Esophagus squamous epithelium (tissue), 5 donors: ENCODE results near the gene MVB12B. TPM values are rescaled to one million over a fixed set of nuclear protein-coding genes. Genes with fewer than 3 reads are reported as not detected.

Experiments used
- DNase-seq: peaks from one replicate; lab custom pipeline; 2025; lab: John Stamatoyannopoulos, UW
- H3K27ac ChIP-seq, 4 donors: fragments of 200-600 bp; sonication (generic); one replicate each; pipeline ENCODE4 v1.5.1; 2016 to 2019; ENCODE audit warnings: mild to moderate bottlenecking in 1 of 4
- H3K27me3 ChIP-seq, 4 donors: fragments of 200-600 bp; sonication (generic); 1 replicate in 3 of 4; 2 replicates in 1 of 4; pipeline versions ENCODE4 v1.5.1 to v1.6.0; 2017 to 2021; ENCODE audit warnings: antibody characterized with exemption in 1 of 4
- H3K36me3 ChIP-seq, 3 donors: fragments of 200-600 bp; sonication (generic); one replicate each; pipeline ENCODE4 v1.5.1; 2016 to 2019
- H3K4me1 ChIP-seq, 3 donors: fragments of 200-600 bp; sonication (generic); one replicate each; pipeline ENCODE4 v1.5.1; 2017 to 2019
- H3K4me3 ChIP-seq, 4 donors: fragments of 200-600 bp; sonication (generic); 1 replicate in 3 of 4; 2 replicates in 1 of 4; pipeline ENCODE4 v1.5.1; 2016 to 2019; ENCODE audit warnings: mild to moderate bottlenecking in 2 of 4, moderate library complexity in 1 of 4
- H3K9me3 ChIP-seq, 3 donors: fragments of 200-600 bp; sonication (generic); one replicate each; pipeline ENCODE4 v1.5.1; 2016 to 2019
- CTCF ChIP-seq, 6 experiments: fragments of 450-650 bp in 4 of 6; fragments of 200-600 bp in 2 of 6; sonication (generic) in 2 of 6; IDR thresholded peaks; one replicate each; pipeline ENCODE4 v1.5.1; 2016 to 2019; ENCODE audit warnings: antibody characterized with exemption in 6 of 6, mild to moderate bottlenecking in 4 of 6, moderate library complexity in 4 of 6
- POLR2A ChIP-seq, 4 donors: fragments of 450-650 bp; IDR thresholded peaks; one replicate each; pipeline ENCODE4 v1.6.1; 2017; ENCODE audit warnings: antibody characterized with exemption in 4 of 4, mild to moderate bottlenecking in 4 of 4, moderate library complexity in 3 of 4
- WGBS, 2 donors: methylation state at CpG; one replicate each; pipeline ENCODE4 v1.1.5; 2018; 5-methylcytosine and 5-hydroxymethylcytosine counted together
- intact Hi-C: fragments of 100-400 bp; cut with DNase I; formaldehyde crosslinking; loops from one replicate; pipeline ENCODE4 v1.15.0; 2022
- total RNA-seq, 4 donors: library from RNA; depleted of rRNA; stranded (reverse); fragments of >200 nt; gene quantifications; one replicate each; pipeline ENCODE4 v1.1.0, GENCODE V29; 2016
- donor health status: DM: yes; HTN: yes; CAD: no.

Gene MVB12B
- total RNA-seq, 4 donors from 2014 or later = 3.2 to 13.2 (median 5.3) TPM

- no peak for TF ChIP-seq CTCF (IDR thresholded peaks at IDR 0.05)
- no peak for TF ChIP-seq POLR2A (IDR thresholded peaks at IDR 0.05)
- intact Hi-C loops = no loop called here
- Histone ChIP-seq H3K36me3 (peaks cover 0 to 51% (median 0%) of the 10 kb centered on the region in 3 donors), H3K4me3 (no peak overlapping the region), H3K27me3 (no peaks in the 10 kb centered on the region), H3K27ac (no peak overlapping the region), H3K9me3 (no peaks in the 10 kb centered on the region), H3K4me1 (peaks cover 0 to 15% (median 0%) of the 10 kb centered on the region in 3 donors)
- 85 to 87% methylated on average over 7 to 8 of the region's 8 CpGs for WGBS, 2 donors
- DNase-seq = no peak
These were observed 97.9 kb downstream of the MVB12B start for GRCh38 chr9:126424511-126424910.

- Histone ChIP-seq H3K27me3 (no peaks in the 10 kb centered on the region), H3K4me3 (no peak overlapping the region), H3K27ac (no peak overlapping the region), H3K4me1 (no peaks in the 10 kb centered on the region), H3K9me3 (no peaks in the 10 kb centered on the region), H3K36me3 (peaks cover 0 to 42% (median 0%) of the 10 kb centered on the region in 3 donors)
- intact Hi-C loops = no loop called here
- WGBS, 2 donors = 71 to 89% methylated on average over 5 to 8 of the region's 9 CpGs
- TF ChIP-seq POLR2A (IDR thresholded peaks at IDR 0.05) (no peak), CTCF (IDR thresholded peaks at IDR 0.05) (no peak)
- no peak for DNase-seq
These were observed 102.0 kb downstream of the MVB12B start for GRCh38 chr9:126428534-126429175.

- Histone ChIP-seq H3K9me3 (no peaks in the 10 kb centered on the region), H3K4me3 (no peak overlapping the region), H3K36me3 (peaks cover 0 to 36% (median 0%) of the 10 kb centered on the region in 3 donors), H3K27ac (no peak overlapping the region), H3K27me3 (no peaks in the 10 kb centered on the region), H3K4me1 (no peaks in the 10 kb centered on the region)
- DNase-seq = no peak
- WGBS, 2 donors = 95 to 96% methylated on average over 8 of the region's 8 CpGs
- TF ChIP-seq CTCF (IDR thresholded peaks at IDR 0.05) = no peak
- no peak for TF ChIP-seq POLR2A (IDR thresholded peaks at IDR 0.05)
- intact Hi-C loops = no loop called here
These were observed 102.6 kb downstream of the MVB12B start for GRCh38 chr9:126429190-126429589.

GRCh38 chr9:126430124-126430523 is 103.5 kb downstream of the MVB12B start:
- Histone ChIP-seq H3K4me1 (no peaks in the 10 kb centered on the region), H3K36me3 (peaks cover 0 to 30% (median 0%) of the 10 kb centered on the region in 3 donors), H3K27ac (no peak overlapping the region), H3K4me3 (no peak overlapping the region), H3K9me3 (no peaks in the 10 kb centered on the region), H3K27me3 (no peaks in the 10 kb centered on the region)
- DNase-seq = no peak
- TF ChIP-seq CTCF (IDR thresholded peaks at IDR 0.05) = no peak
- TF ChIP-seq POLR2A (IDR thresholded peaks at IDR 0.05) = no peak
- intact Hi-C loops = no loop called here
- 88 to 92% methylated on average over 6 of the region's 6 CpGs for WGBS, 2 donors

- WGBS, 2 donors = 80 to 85% methylated on average over 9 to 10 of the region's 11 CpGs
- no peak overlapping the region for H3K4me3 ChIP-seq
- H3K4me1 ChIP-seq = no peaks in the 10 kb centered on the region
- TF ChIP-seq POLR2A (IDR thresholded peaks at IDR 0.05) (no peak), CTCF (IDR thresholded peaks at IDR 0.05) (no peak)
- no peaks in the 10 kb centered on the region for H3K27me3 ChIP-seq
- H3K9me3 ChIP-seq = no peaks in the 10 kb centered on the region
- no peak overlapping the region for H3K27ac ChIP-seq
- intact Hi-C loops = no loop called here
- DNase-seq = no peak
- peaks cover 0 to 21% (median 0%) of the 10 kb centered on the region in 3 donors for H3K36me3 ChIP-seq
These were observed 104.6 kb downstream of the MVB12B start for GRCh38 chr9:126431077-126431742.
